IPS-18c (cell line): Measurements from ENCODE around the gene EGFL7.
"Not testable (repeated sequence)": the region's sequence is repeated elsewhere in the genome, so short reads cannot be mapped to it uniquely, and the experiment has no call there.

Experiments used
- H3K4me3 ChIP-seq: 2 replicates; pipeline ENCODE4 v1.7.0; 2013; ENCODE audit warnings: low read depth, mild to moderate bottlenecking, low read length, moderate library complexity; ENCODE audit not compliant: insufficient read depth
- H3K9me3 ChIP-seq: one replicate; pipeline ENCODE4 v1.6.1; 2013; ENCODE audit warnings: mild to moderate bottlenecking, low read length, moderate library complexity; ENCODE audit not compliant: control insufficient read depth, insufficient read depth

EGFL7 gene

DNA sequence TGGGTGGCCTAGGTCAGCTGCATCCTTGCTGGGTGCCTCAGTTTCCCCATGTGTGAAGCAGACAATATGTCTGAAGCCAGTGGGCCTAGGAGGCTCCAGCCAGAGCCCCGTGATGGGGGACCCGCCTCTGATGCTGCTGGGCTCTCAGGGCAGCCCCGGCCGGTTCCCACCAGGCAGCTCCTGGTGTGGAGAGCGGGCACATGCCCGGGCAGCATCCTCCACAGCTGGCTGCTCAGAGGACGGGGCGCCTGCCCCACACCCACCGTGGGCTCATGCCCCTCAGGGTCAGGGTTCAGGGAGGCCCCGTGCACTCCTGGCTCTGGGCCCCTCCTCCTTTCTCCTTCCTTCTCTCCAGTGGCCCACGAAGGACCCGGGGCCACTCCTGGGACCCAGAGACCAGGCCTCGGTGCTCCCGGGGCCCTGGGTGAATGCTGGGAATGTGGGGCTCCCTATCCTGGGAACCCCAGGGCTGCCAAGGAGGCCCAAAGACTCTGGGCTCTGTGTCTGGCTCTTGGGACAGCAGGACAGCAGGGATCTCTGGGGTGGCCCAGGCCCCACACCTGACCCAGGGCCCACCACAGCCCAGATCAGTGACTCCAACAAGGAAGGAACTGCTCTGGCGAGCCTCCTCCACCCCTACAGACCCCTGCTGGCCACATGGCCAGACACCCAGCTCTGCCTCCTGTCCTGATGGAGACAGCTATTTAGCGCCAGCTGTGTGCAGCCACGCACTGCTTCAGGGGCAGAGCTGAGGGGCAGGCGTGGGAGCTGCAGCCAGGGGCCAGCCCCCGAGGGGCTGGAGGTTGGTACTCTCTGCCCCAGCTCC, 39.5 kb upstream of the EGFL7 start:
- Histone ChIP-seq H3K9me3 (no peaks in the 10 kb centered on the region), H3K4me3 (no peak overlapping the region)

DNA sequence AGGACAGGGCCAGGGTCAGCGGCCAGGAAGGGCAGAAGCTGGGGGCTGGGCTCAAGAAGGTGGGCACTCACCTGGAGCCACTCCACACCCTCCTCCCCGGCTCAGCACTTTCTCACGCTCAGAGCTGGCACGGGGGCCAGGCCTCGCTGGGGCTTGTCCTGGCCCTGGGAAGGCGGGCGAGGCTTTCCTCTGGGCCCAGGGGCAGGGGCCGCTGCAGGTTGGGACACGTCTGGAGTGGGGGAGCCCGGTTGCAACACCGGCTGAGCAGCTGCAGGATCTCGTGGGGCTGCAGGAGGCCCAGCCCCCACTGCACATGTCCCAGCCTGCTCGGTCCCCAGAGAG, 38.9 kb upstream of the EGFL7 start:
- Histone ChIP-seq H3K9me3 (no peaks in the 10 kb centered on the region), H3K4me3 (no peak overlapping the region)

GRCh38 chr9:136624184-136624951, 38.3 kb upstream of the EGFL7 start:
- H3K9me3 ChIP-seq = no peaks in the 10 kb centered on the region
- H3K4me3 ChIP-seq = no peak overlapping the region

GRCh38 chr9:136625101-136626065, 37.3 kb upstream of the EGFL7 start:
- Histone ChIP-seq H3K9me3 (no peaks in the 10 kb centered on the region), H3K4me3 (no peak overlapping the region)

DNA sequence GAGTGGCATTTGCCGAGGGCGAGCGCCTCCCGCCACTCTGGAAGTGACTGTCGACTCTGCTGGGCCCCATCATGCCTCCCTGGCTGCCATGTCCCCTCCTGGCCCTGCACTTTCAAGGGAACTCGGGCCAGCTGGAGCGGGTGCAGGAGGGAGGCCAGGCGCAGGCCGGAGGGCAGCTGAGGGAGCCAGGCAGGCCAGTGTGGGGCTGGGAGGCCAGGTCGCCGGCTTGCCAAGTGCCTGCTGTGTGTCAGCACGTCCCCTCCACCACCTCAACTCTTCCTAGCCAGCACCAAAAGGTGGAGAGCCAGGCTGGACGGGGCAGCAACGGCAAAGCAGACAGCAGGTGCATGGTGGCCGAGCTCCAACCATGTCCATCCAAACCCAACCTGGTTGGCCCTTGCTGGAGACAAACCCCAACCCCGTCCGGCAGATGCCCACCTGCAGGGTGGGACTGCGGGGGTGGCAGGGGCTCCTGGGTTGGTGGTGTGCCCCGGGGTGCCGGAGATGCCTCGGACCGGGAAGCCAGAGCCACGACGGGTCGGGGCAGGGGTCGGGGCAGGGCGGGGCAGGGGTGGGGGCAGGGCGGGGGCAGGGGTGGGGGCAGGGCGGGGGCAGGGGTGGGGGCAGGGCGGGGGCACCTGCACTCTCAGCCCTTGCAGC, 36.5 kb upstream of the EGFL7 start:
- Histone ChIP-seq H3K9me3 (no peaks in the 10 kb centered on the region), H3K4me3 (no peak overlapping the region; the same call in 1 of the 2 replicates)

- H3K9me3 ChIP-seq = no peaks in the 10 kb centered on the region
- H3K4me3 ChIP-seq = no peak overlapping the region
Observed at GRCh38 chr9:136626740-136627642, 35.7 kb upstream of the EGFL7 start.

DNA sequence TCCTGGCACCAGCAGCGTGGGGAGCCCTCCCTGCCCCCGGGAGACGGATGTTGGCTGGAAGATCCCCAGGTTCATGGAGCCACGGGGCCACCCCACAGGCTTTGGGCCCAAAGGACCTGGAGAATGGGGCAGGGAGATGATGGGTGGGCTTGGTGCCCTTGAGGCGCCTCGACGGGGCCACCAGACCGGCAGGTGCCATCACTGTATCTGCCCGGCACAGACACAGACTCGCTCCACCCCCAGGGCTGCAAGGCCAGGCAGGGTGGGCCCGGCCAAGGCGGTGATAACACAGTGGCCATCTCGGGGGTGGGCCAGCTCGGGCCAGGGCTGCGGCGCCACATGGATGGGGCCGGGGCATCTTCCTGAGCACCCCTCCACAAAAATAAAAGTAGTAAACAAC, 35.0 kb upstream of the EGFL7 start:
- no peak overlapping the region for H3K4me3 ChIP-seq

DNA sequence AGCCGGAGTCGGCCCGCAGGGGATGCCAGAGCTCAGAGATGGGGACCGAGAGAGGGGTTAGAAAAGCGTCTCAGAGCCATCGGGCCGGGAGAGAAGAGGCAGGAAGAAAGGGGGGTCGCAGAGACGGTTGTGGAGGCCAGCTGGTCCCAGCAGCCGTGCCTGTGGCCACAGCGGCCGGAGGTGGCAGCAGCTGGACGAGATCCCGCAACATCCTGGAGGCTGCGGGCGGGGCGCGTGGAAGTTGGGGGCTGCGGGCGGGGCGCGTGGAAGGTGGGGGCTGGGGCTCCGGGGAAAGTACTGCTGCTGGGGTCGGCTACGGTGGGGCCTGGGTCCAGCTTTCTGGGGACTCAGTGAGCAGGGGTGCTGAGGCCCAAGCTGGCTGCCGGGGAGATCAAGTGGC, 34.4 kb upstream of the EGFL7 start:
- H3K9me3 ChIP-seq = no peaks in the 10 kb centered on the region
- no peak overlapping the region for H3K4me3 ChIP-seq

More for the DNA sequence above, 35.0 kb upstream of the EGFL7 start:
- H3K9me3 ChIP-seq = no peaks in the 10 kb centered on the region

DNA sequence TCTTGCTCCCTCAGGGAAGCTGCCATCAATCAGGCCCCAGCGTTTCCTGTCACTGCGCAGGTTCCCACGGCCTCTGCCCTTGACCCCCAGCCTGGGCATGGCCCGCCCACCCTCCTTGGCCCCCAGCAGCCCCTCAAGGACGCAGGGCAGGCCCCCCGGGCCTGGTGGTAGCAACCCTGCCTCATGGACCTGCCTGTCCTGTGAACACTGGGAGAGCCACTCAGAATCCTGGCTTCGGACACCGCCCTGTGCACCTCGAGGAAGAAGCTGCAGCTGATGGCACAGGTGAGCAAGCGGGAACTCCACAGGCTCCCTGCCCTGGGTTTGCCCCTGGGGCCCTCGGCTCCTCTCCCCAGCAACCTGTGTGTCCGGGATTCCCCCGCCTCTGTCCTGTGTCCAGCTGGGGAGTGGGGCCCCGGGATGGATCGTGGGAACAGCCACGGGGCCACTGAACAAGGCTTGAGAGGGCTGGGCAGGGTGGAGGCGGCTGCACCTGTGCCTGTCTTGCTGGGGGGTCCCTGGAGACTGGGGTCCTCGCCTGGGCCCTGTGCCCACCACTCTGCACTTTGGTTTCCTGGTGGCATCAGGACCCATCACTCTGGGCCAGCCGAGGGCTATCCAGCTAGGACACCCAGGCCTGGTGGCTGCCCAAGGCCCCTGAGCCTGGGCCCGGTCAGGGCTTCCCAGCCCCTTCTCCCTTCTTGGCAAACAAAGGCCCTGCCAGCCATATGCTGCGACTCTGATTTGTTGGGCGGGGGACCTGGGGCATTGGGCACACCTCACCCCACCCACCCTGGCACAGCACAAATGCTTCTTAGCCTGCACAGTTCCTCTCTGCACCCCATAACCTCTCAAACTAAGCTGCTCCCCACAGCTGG, 33.5 kb upstream of the EGFL7 start:
- Histone ChIP-seq H3K9me3 (no peaks in the 10 kb centered on the region), H3K4me3 (no peak overlapping the region)

DNA sequence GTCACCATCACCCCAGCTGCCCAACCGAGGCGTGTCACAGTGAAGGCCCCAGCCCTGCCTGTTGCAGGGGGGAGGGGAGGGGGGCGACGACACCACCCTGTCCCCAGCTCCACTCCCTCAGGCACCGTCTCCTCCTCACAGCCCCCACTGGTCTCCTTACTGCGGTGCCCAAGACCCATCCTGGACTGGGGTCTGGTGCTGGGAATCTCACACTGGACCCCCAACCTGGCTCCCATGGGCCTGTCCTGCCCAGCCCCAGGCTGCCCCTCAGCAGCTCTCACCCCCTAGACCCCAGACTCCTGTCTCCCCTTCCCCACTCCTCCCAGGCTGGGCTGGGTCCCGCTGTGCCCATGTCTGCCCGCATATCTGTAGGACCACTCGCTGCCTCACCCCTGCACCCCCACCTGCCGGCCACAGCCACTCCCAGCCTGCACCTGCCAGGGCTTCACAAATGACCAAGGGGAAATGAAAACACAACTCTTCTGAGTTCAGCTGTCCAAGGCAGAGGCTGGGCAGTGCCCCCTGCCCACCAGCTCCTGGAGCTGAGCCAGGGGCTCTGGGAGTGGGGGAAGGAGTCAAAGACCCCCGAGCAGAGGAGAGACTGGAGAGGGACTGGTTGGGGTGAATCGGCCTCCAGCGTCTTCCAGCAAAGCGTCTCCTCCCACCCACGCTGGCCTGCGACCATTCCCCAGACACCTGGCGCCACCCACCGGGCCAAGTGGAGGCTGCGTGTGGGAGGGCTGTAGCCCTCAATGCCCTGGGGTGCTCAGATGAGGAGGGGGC, 32.6 kb upstream of the EGFL7 start:
- Histone ChIP-seq H3K9me3 (no peaks in the 10 kb centered on the region), H3K4me3 (no peak overlapping the region)

DNA sequence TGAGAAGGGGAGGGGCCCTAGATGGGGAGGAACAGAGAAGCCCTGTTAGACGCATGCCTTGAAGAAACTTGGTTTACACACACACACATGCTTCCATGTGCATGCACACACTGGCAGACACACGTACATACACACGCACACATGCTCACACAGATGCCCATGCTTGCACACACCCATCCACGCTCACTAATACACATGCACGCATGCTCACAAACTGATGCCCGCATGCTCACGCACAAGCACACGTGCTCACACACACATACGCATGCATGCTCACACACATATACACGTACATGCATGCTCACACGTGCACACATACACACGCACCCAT, 32.1 kb upstream of the EGFL7 start:
- Histone ChIP-seq H3K4me3 (no peak overlapping the region), H3K9me3 (no peaks in the 10 kb centered on the region)

DNA sequence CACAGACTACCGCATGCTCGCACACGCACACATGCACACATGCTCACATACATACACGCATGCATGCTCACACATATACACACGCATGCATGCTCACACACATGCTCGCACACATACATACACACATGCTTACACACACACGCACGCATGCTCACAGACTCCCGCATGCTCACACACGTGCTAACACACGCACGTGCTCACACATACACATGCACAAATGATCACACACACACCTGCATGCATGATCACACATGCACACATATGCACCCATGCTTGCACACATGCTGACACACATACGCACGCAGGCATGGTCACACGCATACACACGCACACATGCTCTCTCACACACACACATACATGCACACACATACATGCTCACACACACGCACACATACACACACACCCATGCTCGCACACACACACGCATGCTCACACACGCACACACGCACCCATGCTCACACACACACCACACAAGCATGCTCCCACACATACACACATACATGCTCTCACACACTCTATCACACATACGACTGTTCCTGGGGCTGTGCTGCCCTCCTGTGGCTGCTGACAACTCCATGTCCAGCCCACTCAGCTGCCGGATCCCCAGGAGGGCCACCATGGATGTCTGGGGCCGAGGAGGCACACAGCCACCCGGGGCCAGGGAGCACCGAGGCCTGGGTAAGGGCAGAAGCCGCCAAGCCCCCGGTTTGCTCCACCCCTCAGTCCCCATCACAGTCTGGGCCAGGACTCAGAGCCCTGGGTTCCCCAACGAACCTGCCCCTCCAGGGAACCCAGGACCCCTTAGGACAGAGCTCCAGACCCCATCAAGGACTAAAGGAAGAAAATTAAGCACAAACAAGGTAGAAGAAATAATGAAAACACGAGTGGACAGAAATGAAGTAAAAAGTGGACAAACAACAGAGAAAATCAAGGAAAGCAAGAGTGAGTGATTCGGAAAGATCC, 31.4 kb upstream of the EGFL7 start:
- H3K9me3 ChIP-seq = no peaks in the 10 kb centered on the region
- H3K4me3 ChIP-seq = no peak overlapping the region

- H3K4me3 ChIP-seq, H3K9me3 ChIP-seq: not testable (repeated sequence)
Observed at GRCh38 chr9:136632072-136632471, 30.6 kb upstream of the EGFL7 start.
